Activated naive CD4-positive, alpha-beta T cell treated with anti-CD3 and anti-CD28 coated beads, Interleukin-2, amount 50 U/mL, for 72 hours (primary cell): ENCODE data around the gene MRGPRD. TPM values are rescaled to one million over a fixed set of nuclear protein-coding genes. Genes with fewer than 3 reads are reported as not detected.

ENCODE experiments used
- ATAC-seq, 2 donors: fragments of 150-1000 bp; cut with Tn5 transposase; 2 replicates each; pipeline ENCODE4 v1.10.0; 2021; ENCODE audit warnings: mild to moderate bottlenecking in 2 of 2, moderate library complexity in 2 of 2
- DNase-seq, 2 donors: peaks; one replicate each; pipeline ENCODE4 v3.0.0; 2021 to 2022; ENCODE audit warnings: low spot score in 2 of 2
- H3K27ac Mint-ChIP-seq, 2 donors: one replicate each; pipeline ENCODE4 v1.8.0; 2022; ENCODE audit warnings: mild to moderate bottlenecking in 2 of 2, mixed read lengths in 2 of 2
- H3K36me3 Mint-ChIP-seq, 2 donors: one replicate each; pipeline ENCODE4 v1.8.0; 2022; ENCODE audit warnings: mixed read lengths in 2 of 2
- H3K9me3 Mint-ChIP-seq, 2 donors: one replicate each; pipeline ENCODE4 v1.8.0; 2022; ENCODE audit warnings: mixed read lengths in 2 of 2
- total RNA-seq, 2 donors: library from RNA; stranded (reverse); gene quantifications; one replicate each; pipeline ENCODE4 v1.2.3, GENCODE V29; 2022

MRGPRD gene, protein sequence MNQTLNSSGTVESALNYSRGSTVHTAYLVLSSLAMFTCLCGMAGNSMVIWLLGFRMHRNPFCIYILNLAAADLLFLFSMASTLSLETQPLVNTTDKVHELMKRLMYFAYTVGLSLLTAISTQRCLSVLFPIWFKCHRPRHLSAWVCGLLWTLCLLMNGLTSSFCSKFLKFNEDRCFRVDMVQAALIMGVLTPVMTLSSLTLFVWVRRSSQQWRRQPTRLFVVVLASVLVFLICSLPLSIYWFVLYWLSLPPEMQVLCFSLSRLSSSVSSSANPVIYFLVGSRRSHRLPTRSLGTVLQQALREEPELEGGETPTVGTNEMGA
- total RNA-seq = not detected

DNA sequence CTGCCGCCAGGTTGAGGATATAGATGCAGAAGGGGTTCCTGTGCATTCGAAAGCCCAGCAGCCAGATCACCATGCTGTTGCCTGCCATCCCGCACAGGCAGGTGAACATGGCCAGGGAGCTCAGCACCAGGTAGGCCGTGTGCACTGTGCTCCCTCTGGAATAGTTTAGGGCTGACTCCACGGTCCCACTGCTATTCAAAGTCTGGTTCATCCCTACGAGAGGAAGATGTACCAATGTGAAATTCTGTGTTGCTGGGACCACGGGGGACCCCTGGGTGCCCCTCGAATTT is at the start of gene MRGPRD:
TSS of gene MRGPRD (minus strand) at position 211 of the 290 bp plus-strand sequence. CDS start at position 211, 0 bp downstream.
- peak within 1 kb of the TSS in 1 of 2 donors; percentile 50 for H3K27ac Mint-ChIP-seq
- DNase-seq = peak in 1 of 2 donors; percentile 16
- H3K36me3 Mint-ChIP-seq = no peaks in the 10 kb centered on the region
- H3K9me3 Mint-ChIP-seq = no peaks in the 10 kb centered on the region
- no peak for ATAC-seq

- Mint-ChIP-seq H3K36me3 (no peaks in the 10 kb centered on the region), H3K9me3 (no peaks in the 10 kb centered on the region), H3K27ac (no peak overlapping the region)
- DNase-seq (no peak), ATAC-seq (no peak)
Measured at GRCh38 chr11:69030301-69030700, 49.5 kb upstream of the MRGPRD start.

- DNase-seq (no peak), ATAC-seq (no peak)
- Mint-ChIP-seq H3K36me3 (no peaks in the 10 kb centered on the region), H3K27ac (no peak overlapping the region), H3K9me3 (no peaks in the 10 kb centered on the region)
Measured at GRCh38 chr11:69027704-69028372, 47.1 kb upstream of the MRGPRD start.

DNA sequence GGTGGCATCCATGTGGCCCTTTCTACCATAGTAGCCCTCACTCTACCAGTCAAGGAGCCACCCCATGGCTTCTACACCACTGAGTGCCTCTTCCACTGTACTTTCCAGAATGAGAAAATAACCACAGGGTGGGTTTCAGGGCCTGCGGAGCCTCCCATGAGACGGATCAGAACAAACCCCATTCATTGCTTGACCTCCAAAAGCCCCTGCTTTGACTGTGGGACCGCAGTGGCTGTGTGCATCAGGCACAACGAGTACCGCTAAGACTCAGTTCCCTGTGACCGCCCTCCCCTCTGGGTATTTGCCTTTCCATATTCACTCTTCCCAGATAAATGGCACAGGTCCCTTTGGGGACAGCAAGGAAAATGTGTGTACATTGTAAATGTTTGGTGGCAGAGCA is 43.7 kb upstream of the MRGPRD start:
- Mint-ChIP-seq H3K9me3 (no peaks in the 10 kb centered on the region), H3K27ac (no peak overlapping the region), H3K36me3 (no peaks in the 10 kb centered on the region)
- no peak for DNase-seq
- ATAC-seq = no peak

DNA sequence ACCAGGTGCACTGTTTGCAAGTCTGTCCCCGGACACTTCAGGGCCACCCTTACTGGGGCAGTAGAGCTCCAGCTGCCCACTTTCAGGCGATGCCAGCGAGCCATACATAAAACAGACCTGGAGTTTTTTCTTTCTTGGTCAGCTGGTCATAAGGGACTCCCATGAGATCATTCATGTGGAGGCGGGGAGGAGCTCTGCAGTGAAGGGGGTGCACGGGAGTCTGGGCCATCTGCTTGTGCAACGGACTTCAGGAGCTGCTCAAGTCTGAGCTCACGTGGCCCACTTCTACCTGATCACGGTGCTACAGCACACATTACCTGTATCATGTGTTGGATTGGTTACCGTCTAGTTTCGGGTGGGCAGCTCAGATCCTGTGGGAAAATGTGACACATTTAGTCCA is 41.5 kb upstream of the MRGPRD start:
- Mint-ChIP-seq H3K27ac (no peak overlapping the region), H3K36me3 (no peaks in the 10 kb centered on the region), H3K9me3 (no peaks in the 10 kb centered on the region)
- DNase-seq (no peak), ATAC-seq (no peak)

DNA sequence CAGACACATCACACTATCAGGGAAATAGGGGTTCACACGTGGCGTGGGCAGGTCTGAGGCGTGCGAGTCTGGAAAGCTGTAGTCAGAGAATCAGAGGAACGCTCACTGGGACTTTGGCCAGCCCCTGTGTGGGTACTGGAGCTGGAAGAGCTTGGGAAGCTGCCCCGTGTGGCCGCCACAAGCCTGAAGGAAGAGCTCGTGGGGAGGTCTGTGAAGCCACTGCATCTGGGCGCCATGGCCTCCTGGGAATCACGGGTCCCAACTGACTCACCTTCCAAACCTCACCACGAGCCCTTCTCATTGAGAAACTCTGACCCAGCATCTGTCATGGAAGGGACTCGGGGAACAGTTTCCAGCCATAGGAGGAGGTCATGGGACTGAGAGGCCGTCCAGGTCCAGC is 38.1 kb upstream of the MRGPRD start:
- Mint-ChIP-seq H3K27ac (no peak overlapping the region), H3K36me3 (no peaks in the 10 kb centered on the region), H3K9me3 (no peaks in the 10 kb centered on the region)
- ATAC-seq = no peak
- DNase-seq = no peak

GRCh38 chr11:69017951-69018350 is 37.2 kb upstream of the MRGPRD start:
- ATAC-seq (no peak), DNase-seq (no peak)
- Mint-ChIP-seq H3K9me3 (no peaks in the 10 kb centered on the region), H3K27ac (no peak overlapping the region), H3K36me3 (no peaks in the 10 kb centered on the region)

DNA sequence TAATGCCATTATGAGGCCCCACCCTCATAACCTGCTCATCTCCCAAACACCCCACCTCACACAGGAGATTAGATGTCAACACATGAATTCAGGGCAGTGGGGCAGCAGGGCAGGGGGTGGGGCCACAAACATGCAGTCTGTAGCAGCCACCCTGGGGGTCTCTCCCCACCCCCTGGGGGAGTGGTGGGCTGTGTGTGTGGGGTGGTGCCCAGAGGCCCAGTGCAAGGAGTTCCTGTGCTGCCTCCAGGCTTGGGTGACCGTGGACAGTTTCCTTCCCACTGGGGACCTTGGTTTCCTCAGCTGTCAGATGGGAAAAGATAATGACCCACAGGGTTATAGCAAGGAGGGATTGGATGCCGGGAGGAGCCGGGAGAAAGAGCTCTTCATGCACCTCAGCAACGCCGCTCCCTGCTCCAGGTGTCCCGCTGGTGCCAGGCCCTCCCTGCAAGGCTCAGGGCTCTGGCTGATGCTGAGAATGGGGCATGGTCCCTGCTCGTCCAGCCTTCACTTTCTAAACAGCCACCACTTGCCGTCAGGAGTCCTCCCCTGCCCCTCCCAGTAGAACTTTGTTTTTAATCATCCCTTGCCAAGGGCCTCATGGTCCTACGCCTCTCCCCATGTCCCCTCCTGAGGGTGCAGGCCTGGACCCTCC is 34.2 kb upstream of the MRGPRD start:
- H3K27ac Mint-ChIP-seq = no peak overlapping the region

DNA sequence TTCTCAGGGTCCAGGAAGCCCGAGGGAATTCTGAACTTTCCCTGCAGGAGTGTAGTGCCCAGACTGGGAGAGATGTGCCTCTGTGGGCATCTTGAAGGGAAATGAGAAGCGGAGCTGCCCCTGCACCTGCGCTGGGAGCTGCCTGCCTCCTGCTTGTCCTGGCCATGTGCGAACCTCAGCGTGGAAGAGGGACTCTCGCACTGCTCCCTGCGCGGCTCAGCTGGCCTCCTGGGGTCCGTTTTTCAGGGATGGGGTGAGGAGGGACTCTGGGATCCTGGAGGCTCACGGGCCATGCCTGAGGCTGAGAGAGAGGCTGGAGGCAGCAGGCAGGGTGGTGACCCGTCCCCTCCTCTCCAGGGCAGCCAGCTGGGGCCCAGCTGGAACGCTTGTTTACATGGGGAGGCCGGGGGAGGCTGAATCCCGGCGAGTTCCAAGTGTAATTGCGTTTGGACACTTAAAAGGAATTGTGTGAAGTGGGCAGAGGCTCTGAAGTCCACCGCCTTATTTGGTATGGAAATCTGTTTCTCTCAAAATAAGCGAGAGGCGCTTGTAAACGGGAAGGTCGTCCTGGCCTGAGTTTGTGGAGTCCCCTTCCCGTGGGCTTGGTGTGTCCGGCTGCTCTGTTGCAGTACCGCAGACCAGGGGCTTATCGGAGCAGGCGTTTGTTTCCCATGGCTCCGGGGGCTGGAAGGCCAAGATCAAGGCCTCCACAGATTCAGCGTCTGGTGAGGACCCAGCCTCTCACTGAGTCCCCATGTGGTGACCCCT is 33.5 kb upstream of the MRGPRD start:
- Mint-ChIP-seq H3K9me3 (no peaks in the 10 kb centered on the region), H3K36me3 (no peaks in the 10 kb centered on the region), H3K27ac (no peak overlapping the region)
- DNase-seq = no peak
- ATAC-seq = no peak

More for the DNA sequence above, 34.2 kb upstream of the MRGPRD start:
- DNase-seq = no peak
- no peaks in the 10 kb centered on the region for H3K9me3 Mint-ChIP-seq
- H3K36me3 Mint-ChIP-seq = no peaks in the 10 kb centered on the region
- no peak for ATAC-seq

DNA sequence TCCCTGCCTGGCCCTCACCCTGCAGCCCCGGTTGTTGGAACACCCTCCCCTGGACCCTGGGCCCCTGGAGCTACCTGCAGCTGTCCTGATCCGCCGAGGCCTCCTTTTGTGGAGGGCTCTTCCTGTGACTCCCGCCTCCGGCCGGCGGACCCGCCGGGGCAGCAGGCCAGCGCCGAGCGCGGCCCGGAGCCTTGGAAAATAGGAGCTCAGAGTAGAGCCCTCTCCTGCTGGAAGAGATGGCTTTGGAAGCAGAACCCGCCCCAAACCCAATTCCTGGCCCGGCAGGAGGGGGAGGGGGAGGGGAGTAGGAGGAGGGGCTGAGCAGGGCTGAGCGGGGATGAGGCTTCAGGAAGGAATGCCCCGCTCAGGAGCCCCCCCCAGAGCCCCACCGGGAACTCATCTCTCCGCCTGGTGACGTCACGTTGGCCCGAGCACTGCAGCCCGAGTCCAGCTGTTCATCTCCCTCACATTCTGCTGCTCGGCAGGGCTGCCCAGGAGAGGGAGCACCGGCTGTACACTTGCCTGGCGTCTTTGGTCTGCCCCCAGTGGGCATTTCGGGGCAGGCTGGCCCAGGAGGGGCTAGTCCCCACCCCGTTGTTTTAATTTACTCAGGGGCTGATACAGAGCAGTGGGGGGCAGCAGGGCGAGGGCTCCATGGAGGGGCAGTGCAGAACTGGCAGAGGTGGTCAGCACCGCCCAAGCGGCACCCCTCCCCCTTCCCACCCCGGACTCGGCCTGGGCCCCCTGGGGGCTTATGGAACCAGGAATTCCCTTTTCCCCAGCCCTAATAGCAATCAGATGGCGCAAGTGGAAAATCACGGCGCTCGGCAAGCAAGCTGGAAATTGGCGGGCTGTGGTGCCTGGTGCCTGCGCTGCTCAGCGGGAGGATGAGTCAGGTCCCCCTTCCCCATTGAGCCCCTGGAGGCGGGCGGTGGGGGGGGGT is 32.5 kb upstream of the MRGPRD start, which contains the start of gene MRGPRF:
TSS of gene MRGPRF (minus strand) at position 238 of the 943 bp plus-strand sequence. CDS start 3,345 bp downstream, outside the sequence.
- no peak within 1 kb of the TSS for H3K27ac Mint-ChIP-seq
- ATAC-seq = no peak
- no peaks in the 10 kb centered on the region for H3K36me3 Mint-ChIP-seq
- no peaks in the 10 kb centered on the region for H3K9me3 Mint-ChIP-seq
- DNase-seq = no peak

DNA sequence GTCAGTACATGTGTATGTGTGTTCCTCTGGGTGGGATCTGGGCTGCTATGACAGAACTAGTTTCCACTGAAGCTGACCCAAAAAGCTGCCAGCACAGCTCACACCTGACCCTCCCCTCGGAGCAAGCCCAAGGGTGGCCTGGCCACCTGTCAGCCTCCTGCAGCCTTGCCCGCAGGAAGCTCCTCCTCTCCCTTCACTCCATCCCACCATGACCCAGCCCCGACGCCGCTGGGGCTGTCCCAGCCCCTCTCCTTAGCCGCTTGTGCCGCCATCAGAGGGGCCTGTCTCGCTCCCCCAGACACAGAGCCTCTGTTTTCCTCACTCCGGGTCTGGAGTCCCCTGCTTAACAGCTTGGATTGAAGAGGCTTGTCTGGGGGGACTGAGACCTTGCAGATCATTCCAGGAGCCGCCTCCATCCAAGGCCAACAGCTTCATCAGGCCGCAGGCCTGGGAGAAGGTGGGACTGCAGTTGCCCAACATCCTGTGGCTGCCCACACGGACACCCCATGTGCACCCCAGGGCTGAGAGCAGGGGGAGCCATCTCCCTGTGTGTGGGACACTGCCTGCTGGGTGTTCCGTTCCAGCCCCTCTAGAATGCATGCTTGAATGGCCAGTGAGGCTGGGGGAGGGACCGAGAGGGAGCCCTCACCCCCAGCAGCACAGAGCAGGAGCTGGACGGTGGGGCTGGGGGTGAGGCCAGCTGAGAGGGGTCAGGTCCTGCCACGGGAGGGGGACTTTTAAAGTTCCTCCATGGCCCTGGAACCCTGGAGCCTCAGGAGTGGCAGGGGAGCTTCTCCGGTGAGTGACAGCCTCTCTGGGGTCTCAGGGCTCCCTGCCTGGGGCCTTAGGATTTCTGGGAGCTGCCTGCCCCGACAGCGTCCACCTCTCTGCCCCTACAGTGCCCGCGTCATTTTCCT is 31.6 kb upstream of the MRGPRD start:
- DNase-seq (no peak), ATAC-seq (no peak)
- Mint-ChIP-seq H3K9me3 (no peaks in the 10 kb centered on the region), H3K36me3 (no peaks in the 10 kb centered on the region), H3K27ac (no peak overlapping the region)

DNA sequence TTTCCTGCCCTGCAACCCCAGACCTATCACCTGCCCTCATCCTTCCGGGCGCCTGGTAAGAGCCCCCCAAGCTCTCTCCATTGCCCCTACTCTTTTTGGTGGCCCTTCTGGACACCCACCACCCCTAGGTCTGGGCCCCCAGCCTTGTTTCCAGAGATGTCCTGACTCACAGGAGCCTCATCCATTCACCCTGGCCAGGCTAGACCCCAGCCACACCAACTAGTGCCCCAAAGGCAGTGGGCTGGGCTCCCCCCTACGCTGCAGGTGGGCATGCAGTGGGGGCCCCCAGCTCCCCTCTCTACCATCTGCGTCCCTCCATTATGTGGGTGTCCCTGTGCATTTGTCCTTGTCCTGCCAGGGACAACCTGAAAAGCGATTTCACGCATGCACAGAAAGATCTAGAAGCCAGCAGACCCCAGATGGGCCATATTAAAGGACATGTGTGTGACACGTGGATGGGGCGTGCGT is 30.9 kb upstream of the MRGPRD start:
- DNase-seq (no peak), ATAC-seq (no peak)
- Mint-ChIP-seq H3K27ac (no peak overlapping the region), H3K9me3 (no peaks in the 10 kb centered on the region), H3K36me3 (no peaks in the 10 kb centered on the region)

GRCh38 chr11:69010964-69011623 is 30.3 kb upstream of the MRGPRD start:
- H3K27ac Mint-ChIP-seq = no peak overlapping the region
- H3K36me3 Mint-ChIP-seq = no peaks in the 10 kb centered on the region
- peak in 1 of 2 donors; percentile 36 for DNase-seq
- peak; percentile 68 to 84 for ATAC-seq
- no peaks in the 10 kb centered on the region for H3K9me3 Mint-ChIP-seq

DNA sequence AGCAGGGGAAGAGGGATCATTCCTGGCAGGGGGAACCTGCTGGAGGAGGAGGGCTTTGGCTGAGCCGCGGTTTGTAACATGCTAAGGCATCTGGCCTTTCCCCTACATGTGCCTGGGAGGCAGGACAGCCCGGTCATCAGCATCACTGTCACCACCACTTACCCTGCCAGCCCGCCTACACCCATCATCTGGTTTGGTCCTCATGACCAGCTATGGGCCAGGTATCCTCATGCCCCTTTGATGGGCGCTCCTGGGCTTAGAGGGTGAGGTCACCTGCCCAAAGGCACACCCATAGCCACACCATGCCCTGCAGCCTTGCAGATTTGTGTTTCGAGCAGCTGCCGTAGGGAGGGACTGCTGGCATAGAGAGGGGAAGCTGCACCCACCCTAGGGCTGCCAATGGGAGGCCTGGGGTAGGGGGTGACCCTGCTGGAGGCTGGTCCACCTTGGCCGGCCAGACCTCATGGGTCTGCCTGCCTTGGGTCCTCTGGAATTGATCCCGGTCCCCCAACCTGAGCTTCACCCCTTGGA is 29.6 kb upstream of the MRGPRD start:
- Mint-ChIP-seq H3K36me3 (no peaks in the 10 kb centered on the region), H3K27ac (no peak overlapping the region), H3K9me3 (no peaks in the 10 kb centered on the region)
- DNase-seq (no peak), ATAC-seq (no peak)
